Measurements from ENCODE around the gene CDC14B.

GRCh38 chr9:96487029-96487396 lies 132.6 kb downstream of the CDC14B start:
- TF ChIP-seq CTCF (IDR thresholded peaks at IDR 0.05) (no peak), EP300 (IDR thresholded peaks at IDR 0.05) (no peak)

Measured in upper lobe of left lung (tissue), 4 donors.